ENCODE results near the gene ZFP62. TPM values are rescaled to one million over a fixed set of nuclear protein-coding genes. Genes with fewer than 3 reads are reported as not detected.

The ZFP62 gene
- total RNA-seq, 2 experiments from 2014 or later, result 22.6 to 24.9 TPM

DNA sequence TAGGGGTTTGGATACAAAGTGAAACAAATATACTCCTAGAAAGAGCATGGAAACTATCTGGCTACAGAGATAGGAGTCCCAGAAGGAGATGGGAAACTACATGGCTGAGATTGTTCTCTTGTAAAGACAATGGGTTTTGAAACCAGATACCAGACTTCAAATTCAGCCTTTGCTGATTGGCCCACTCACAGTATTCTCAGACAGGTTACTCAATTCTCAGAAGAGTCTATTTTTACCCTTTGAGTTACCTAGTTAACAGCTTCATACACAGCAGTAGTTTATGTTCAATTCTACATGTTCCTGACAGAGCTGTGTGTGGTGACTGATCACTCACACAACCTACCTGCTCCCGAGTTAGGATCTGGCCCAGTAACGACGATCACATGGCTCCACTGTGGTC is 14.1 kb downstream of the ZFP62 start:
- ATAC-seq (ENCODE audit: poor library complexity), result no peak
- Histone ChIP-seq H3K27me3 (ENCODE audit: control insufficient read depth in 1 of 2, insufficient read depth in 2 of 2, low read length in 2 of 2) (no peaks in the 10 kb centered on the region), H3K36me3 (ENCODE audit: insufficient read depth, low read length) (peaks cover 31% of the 10 kb centered on the region), H3K4me1 (ENCODE audit: insufficient read depth, low read length) (no peaks in the 10 kb centered on the region), H3K27ac (ENCODE audit: low read depth in 1 of 2, low read length in 2 of 2) (no peak overlapping the region), H3K9me3 (ENCODE audit: control insufficient read depth in 1 of 2, insufficient read depth in 1 of 2, low read length in 2 of 2) (peaks cover 8 to 19% of the 10 kb centered on the region in 2 experiments), H3K4me3 (ENCODE audit: low read length) (no peak overlapping the region)
- no peak for DNase-seq
- Mint-ChIP-seq H3K4me1 (ENCODE audit: low read depth) (no peaks in the 10 kb centered on the region), H3K27me3 (no peaks in the 10 kb centered on the region), H3K27ac (no peak overlapping the region), H3K9me3 (peaks cover 6% of the 10 kb centered on the region), H3K4me3 (no peak overlapping the region), H3K36me3 (ENCODE audit: low read depth) (peaks cover 64% of the 10 kb centered on the region)
- CTCF ChIA-PET, result interaction anchor here (0.8 to 1.0 kb wide), 2 partner anchors 20 to 63 kb away, joined by 3 read pairs; no protein-coding TSS in a partner anchor
- POLR2A ChIA-PET, result interaction anchor here (0.8 to 2.3 kb wide), 3 partner anchors 16 to 531 kb away, joined by 3 to 10 read pairs (median 3); no protein-coding TSS in a partner anchor
- intact Hi-C loops (cut with DNase I, micrococcal nuclease), result no loop called here
- TF ChIP-seq, protein P1, sequence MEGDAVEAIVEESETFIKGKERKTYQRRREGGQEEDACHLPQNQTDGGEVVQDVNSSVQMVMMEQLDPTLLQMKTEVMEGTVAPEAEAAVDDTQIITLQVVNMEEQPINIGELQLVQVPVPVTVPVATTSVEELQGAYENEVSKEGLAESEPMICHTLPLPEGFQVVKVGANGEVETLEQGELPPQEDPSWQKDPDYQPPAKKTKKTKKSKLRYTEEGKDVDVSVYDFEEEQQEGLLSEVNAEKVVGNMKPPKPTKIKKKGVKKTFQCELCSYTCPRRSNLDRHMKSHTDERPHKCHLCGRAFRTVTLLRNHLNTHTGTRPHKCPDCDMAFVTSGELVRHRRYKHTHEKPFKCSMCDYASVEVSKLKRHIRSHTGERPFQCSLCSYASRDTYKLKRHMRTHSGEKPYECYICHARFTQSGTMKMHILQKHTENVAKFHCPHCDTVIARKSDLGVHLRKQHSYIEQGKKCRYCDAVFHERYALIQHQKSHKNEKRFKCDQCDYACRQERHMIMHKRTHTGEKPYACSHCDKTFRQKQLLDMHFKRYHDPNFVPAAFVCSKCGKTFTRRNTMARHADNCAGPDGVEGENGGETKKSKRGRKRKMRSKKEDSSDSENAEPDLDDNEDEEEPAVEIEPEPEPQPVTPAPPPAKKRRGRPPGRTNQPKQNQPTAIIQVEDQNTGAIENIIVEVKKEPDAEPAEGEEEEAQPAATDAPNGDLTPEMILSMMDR (IDR thresholded peaks at IDR 0.05), result no peak

DNA sequence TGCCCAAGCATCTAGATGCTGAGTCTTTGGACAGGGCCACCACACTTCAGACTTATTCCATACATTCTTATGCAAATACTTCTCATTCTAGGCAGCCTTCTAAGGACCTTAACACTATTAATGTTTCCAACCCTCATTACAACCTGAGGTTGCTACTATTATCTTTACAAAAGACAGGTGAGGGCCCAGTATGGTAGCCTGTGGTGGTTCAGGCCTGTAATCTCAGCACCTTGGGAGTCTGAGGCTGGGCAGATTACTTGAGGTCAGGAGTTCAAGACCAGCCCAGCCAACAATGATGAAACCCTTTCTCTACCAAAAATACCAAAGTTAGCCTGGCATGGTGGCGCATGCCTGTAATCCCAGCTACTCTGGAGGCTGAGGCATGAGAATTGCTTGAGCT is 16.2 kb downstream of the ZFP62 start:
- Histone ChIP-seq H3K9me3 (ENCODE audit: control insufficient read depth in 1 of 2, insufficient read depth in 1 of 2, low read length in 2 of 2) (peaks cover 0 to 6% of the 10 kb centered on the region in 2 experiments), H3K36me3 (ENCODE audit: insufficient read depth, low read length) (peaks cover 12% of the 10 kb centered on the region), H3K4me3 (ENCODE audit: low read length) (no peak overlapping the region), H3K27me3 (ENCODE audit: control insufficient read depth in 1 of 2, insufficient read depth in 2 of 2, low read length in 2 of 2) (no peaks in the 10 kb centered on the region), H3K4me1 (ENCODE audit: insufficient read depth, low read length) (no peaks in the 10 kb centered on the region), H3K27ac (ENCODE audit: low read depth in 1 of 2, low read length in 2 of 2) (no peak overlapping the region)
- ChIA-PET POLR2A (no interaction called here), CTCF (no interaction called here)
- Mint-ChIP-seq H3K27ac (no peak overlapping the region), H3K36me3 (ENCODE audit: low read depth) (peaks cover 42% of the 10 kb centered on the region), H3K27me3 (no peaks in the 10 kb centered on the region), H3K4me1 (ENCODE audit: low read depth) (no peaks in the 10 kb centered on the region), H3K4me3 (no peak overlapping the region), H3K9me3 (peaks cover under 1% of the 10 kb centered on the region)
- TF ChIP-seq, protein P1 (IDR thresholded peaks at IDR 0.05), result no peak
- intact Hi-C loops (cut with DNase I, micrococcal nuclease), result no loop called here
- no peak for ATAC-seq (ENCODE audit: poor library complexity)
- no peak for DNase-seq

DNA sequence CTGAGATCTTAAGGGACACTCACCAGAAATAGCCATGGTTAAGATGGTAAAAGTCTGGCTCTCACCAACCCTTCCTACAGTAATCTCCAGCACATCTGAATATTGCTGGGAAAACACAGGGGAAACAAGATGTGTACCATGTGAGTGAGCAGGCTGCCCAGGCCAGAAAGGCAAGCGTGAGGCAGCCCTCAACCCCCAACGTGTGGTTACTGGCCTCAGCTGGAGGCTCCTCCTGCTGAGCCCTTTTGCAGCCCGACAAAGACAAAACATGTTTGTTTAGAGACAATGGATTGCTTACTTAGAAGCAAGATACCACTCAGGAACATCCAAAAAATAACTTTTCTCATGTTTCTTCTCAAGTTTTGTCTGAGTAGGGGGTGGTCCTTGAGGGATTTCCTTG is 16.6 kb downstream of the ZFP62 start:
- no peaks in the 10 kb centered on the region for H3K27me3 ChIP-seq (ENCODE audit: control insufficient read depth in 1 of 2, insufficient read depth in 2 of 2, low read length in 2 of 2)
- TF ChIP-seq, protein P1 (IDR thresholded peaks at IDR 0.05), result no peak
- DNase-seq, result no peak
- no peak overlapping the region for H3K4me3 ChIP-seq (ENCODE audit: low read length)
- peaks cover 0 to 2% of the 10 kb centered on the region in 2 experiments for H3K9me3 ChIP-seq (ENCODE audit: control insufficient read depth in 1 of 2, insufficient read depth in 1 of 2, low read length in 2 of 2)
- no peaks in the 10 kb centered on the region for H3K4me1 ChIP-seq (ENCODE audit: insufficient read depth, low read length)
- H3K4me1 Mint-ChIP-seq (ENCODE audit: low read depth), result no peaks in the 10 kb centered on the region
- peaks cover 8% of the 10 kb centered on the region for H3K36me3 ChIP-seq (ENCODE audit: insufficient read depth, low read length)
- intact Hi-C loops (cut with DNase I, micrococcal nuclease), result no loop called here
- ATAC-seq (ENCODE audit: poor library complexity), result no peak
- no peaks in the 10 kb centered on the region for H3K9me3 Mint-ChIP-seq
- no peak overlapping the region for H3K27ac ChIP-seq (ENCODE audit: low read depth in 1 of 2, low read length in 2 of 2)
- no peak overlapping the region for H3K4me3 Mint-ChIP-seq
- CTCF ChIA-PET, result no interaction called here
- peaks cover 38% of the 10 kb centered on the region for H3K36me3 Mint-ChIP-seq (ENCODE audit: low read depth)
- no peak overlapping the region for H3K27ac Mint-ChIP-seq
- POLR2A ChIA-PET, result no interaction called here
- no peaks in the 10 kb centered on the region for H3K27me3 Mint-ChIP-seq

Data from CD4-positive, alpha-beta T cell (primary cell).